Uterus (tissue), 2 donors: ENCODE results near the gene TARBP2.

Source experiments
- POLR2A ChIP-seq, 2 donors: fragments of 450-650 bp; IDR thresholded peaks; one replicate each; pipeline ENCODE4 v1.6.1; 2016; ENCODE audit warnings: antibody characterized with exemption in 2 of 2, mild to moderate bottlenecking in 1 of 2, moderate library complexity in 1 of 2
- TF ChIP-seq, protein P1 (sequence below), 4 experiments: fragments of 200-600 bp in 2 of 4; fragments of 450-650 bp in 2 of 4; sonication (generic) in 2 of 4; IDR thresholded peaks; one replicate each; pipeline ENCODE4 v1.5.1; 2016 to 2019; ENCODE audit warnings: antibody characterized with exemption in 4 of 4, mild to moderate bottlenecking in 2 of 4, moderate library complexity in 1 of 4

- TF ChIP-seq, protein P1, sequence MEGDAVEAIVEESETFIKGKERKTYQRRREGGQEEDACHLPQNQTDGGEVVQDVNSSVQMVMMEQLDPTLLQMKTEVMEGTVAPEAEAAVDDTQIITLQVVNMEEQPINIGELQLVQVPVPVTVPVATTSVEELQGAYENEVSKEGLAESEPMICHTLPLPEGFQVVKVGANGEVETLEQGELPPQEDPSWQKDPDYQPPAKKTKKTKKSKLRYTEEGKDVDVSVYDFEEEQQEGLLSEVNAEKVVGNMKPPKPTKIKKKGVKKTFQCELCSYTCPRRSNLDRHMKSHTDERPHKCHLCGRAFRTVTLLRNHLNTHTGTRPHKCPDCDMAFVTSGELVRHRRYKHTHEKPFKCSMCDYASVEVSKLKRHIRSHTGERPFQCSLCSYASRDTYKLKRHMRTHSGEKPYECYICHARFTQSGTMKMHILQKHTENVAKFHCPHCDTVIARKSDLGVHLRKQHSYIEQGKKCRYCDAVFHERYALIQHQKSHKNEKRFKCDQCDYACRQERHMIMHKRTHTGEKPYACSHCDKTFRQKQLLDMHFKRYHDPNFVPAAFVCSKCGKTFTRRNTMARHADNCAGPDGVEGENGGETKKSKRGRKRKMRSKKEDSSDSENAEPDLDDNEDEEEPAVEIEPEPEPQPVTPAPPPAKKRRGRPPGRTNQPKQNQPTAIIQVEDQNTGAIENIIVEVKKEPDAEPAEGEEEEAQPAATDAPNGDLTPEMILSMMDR (IDR thresholded peaks at IDR 0.05), result no peak
- no peak for TF ChIP-seq POLR2A (IDR thresholded peaks at IDR 0.05)
These were observed 40.0 kb upstream of the TARBP2 start for GRCh38 chr12:53461059-53461458.
